Fibroblast of mammary gland (primary cell): ENCODE data around the gene RAVER2.
"Not testable (repeated sequence)": the region's sequence is repeated elsewhere in the genome, so short reads cannot be mapped to it uniquely, and the experiment has no call there.

ENCODE experiments used
- DNase-seq: peaks from one replicate; pipeline ENCODE4 v3.0.0-alpha.2; 2010; ENCODE audit warnings: low read depth
- H3K4me3 ChIP-seq: 2 replicates; pipeline ENCODE4 v1.5.1; 2011; ENCODE audit warnings: low read depth, mild to moderate bottlenecking, low read length, moderate library complexity; ENCODE audit not compliant: control insufficient read depth
- TF ChIP-seq, protein P1 (sequence below): conservative IDR thresholded peaks from 2 replicates; pipeline ENCODE4 v1.5.1; 2011; ENCODE audit warnings: low read depth, low read length, inconsistent platforms; ENCODE audit not compliant: control insufficient read depth, insufficient read depth

The RAVER2 gene, protein sequence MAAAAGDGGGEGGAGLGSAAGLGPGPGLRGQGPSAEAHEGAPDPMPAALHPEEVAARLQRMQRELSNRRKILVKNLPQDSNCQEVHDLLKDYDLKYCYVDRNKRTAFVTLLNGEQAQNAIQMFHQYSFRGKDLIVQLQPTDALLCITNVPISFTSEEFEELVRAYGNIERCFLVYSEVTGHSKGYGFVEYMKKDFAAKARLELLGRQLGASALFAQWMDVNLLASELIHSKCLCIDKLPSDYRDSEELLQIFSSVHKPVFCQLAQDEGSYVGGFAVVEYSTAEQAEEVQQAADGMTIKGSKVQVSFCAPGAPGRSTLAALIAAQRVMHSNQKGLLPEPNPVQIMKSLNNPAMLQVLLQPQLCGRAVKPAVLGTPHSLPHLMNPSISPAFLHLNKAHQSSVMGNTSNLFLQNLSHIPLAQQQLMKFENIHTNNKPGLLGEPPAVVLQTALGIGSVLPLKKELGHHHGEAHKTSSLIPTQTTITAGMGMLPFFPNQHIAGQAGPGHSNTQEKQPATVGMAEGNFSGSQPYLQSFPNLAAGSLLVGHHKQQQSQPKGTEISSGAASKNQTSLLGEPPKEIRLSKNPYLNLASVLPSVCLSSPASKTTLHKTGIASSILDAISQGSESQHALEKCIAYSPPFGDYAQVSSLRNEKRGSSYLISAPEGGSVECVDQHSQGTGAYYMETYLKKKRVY

DNA sequence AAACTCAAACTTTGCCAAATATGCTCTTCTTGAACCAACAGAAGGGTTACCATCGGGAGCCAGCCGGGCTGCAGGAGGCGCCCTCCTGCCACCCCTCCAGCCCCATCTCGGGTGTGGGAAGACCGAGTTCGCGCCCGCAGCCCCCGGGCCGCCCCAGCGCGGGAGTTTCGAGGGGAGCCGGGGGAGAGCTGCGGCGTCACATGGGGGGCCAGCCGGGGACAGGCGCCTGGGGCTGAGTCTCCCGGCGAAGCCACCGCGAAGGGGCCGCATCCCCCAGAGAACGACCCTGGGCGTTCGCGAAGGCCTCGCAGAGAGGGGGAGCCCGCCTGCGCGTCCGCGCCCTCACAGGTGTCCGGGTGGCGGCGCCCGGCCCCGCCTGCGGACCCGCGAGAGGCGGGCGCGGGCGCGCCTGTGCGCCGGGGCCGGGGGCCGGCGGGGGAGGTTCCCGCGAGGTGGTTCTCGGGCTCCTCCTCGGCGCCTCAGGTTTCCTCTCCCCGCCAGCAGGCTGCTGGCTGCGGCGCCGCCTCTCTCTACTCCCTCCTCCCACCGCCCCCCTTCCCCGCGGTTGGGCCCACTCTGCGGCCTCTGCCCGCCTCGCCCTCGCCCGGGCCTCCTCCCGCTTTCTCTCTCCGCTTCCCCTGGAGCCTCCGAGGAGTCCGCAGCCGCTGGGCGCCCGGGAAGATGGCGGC, at the start of gene RAVER2:
TSS of gene RAVER2 (plus strand) at position 584 of the 689 bp plus-strand sequence. CDS start at position 682, 98 bp downstream.
- TF ChIP-seq, protein P1, sequence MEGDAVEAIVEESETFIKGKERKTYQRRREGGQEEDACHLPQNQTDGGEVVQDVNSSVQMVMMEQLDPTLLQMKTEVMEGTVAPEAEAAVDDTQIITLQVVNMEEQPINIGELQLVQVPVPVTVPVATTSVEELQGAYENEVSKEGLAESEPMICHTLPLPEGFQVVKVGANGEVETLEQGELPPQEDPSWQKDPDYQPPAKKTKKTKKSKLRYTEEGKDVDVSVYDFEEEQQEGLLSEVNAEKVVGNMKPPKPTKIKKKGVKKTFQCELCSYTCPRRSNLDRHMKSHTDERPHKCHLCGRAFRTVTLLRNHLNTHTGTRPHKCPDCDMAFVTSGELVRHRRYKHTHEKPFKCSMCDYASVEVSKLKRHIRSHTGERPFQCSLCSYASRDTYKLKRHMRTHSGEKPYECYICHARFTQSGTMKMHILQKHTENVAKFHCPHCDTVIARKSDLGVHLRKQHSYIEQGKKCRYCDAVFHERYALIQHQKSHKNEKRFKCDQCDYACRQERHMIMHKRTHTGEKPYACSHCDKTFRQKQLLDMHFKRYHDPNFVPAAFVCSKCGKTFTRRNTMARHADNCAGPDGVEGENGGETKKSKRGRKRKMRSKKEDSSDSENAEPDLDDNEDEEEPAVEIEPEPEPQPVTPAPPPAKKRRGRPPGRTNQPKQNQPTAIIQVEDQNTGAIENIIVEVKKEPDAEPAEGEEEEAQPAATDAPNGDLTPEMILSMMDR, result peak; percentile 43

DNA sequence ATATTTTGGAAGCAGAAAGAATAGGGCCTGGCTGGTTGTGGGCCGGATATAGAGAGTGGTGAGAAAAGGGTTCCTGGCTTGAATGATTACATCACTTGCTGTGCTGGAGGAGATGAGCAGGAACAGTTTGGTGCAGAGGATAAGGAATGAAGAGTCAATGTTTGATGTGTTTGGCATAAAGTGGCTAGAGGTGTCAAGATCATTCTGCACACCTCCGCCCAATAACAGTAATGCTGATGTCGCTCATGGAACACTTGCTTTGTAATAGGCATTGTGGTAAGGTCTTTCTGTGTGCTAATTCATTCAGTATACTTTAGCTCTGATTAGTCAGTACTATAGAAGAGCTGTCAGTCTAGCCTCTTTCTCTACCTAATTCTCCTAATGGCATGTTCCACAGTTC, 48.0 kb upstream of the RAVER2 start:
- DNase-seq, result no peak
- no peak overlapping the region for H3K4me3 ChIP-seq
- TF ChIP-seq, protein P1, result no peak

More for the DNA sequence above, at the start of gene RAVER2:
- peak; percentile 44 for DNase-seq
- H3K4me3 ChIP-seq, result peak within 1 kb of the TSS; percentile 78

DNA sequence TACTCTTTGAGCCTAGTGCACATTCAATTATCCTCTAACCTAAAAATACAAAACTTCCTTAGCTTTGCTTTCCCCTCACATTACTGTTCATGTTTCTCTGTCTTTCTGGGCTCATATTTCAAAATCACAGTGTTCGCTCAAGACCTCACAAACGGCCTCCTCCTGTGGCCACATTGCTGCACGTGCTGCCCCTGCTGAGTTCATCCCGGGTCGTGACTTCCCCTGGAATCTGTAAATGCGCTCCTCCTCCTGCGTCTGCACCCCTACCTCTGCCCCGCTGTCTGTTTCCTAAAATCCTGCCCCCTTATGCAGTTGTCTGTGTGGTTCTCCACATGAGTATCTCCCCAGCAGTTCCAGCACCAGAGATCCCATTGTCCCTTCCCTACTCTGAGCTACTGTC, 45.5 kb upstream of the RAVER2 start:
- no peak overlapping the region for H3K4me3 ChIP-seq
- DNase-seq, result no peak
- TF ChIP-seq, protein P1, result no peak

DNA sequence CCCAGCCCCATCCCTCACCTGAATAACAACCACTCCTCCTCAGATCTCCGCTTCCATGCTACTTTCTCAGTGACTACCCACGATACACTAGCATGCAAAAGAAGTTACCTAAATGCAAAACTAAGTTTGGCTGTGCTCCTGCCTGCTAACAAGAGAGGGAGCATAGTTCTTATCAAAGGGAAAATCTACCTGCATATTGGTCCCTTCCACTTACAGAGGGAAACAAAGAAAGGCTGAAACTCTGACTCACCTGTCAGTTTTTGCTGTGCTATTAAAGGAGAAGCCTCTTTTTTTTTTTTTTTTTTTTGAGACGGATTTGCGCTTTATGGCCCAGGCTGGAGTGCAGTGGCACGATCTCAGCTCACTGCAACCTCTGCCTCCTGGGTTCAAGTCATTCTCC, 43.8 kb upstream of the RAVER2 start:
- H3K4me3 ChIP-seq, result no peak overlapping the region
- TF ChIP-seq, protein P1, result no peak
- no peak for DNase-seq

- TF ChIP-seq, protein P1, result no peak
- H3K4me3 ChIP-seq, result no peak overlapping the region
- DNase-seq, result peak; percentile 57
Observed at GRCh38 chr1:64701886-64702285, 43.0 kb upstream of the RAVER2 start.

DNA sequence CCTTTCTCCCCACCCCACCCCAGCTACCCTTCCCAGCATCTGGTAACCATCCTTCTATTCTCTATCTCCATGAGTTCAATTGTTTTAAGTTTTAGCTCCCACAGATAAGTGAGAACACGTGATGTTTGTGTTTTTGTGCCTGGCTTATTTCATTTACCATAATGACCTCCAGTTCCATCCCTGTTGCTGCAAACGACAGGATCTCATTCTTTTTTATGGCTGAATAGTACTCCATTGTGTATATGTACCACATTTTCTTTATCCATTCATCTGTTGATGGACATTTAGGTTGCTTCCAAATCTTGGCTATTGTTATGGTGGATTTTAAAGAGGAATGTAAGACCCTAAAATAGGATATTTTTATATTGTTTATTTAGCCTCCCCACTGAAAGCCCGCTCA, 42.2 kb upstream of the RAVER2 start:
- H3K4me3 ChIP-seq, DNase-seq: not testable (repeated sequence)

GRCh38 chr1:64703600-64703999, 41.3 kb upstream of the RAVER2 start:
- TF ChIP-seq, protein P1, result no peak
- DNase-seq, result no peak
- H3K4me3 ChIP-seq, result no peak overlapping the region
